ES-I3 (cell line): Measurements from ENCODE around the gene GBF1.
A peak's percentile ranks its signal among the peaks of the same experiment; 100 is the strongest.

Experiments
- H3K36me3 ChIP-seq: 2 replicates; pipeline ENCODE4 v1.6.1; 2013; ENCODE audit warnings: mild to moderate bottlenecking, low read length, control low read depth, moderate library complexity; ENCODE audit not compliant: insufficient read depth
- H3K4me1 ChIP-seq: 2 replicates; pipeline ENCODE4 v1.6.1; 2013; ENCODE audit warnings: mild to moderate bottlenecking, control low read depth, low read length; ENCODE audit not compliant: insufficient read depth
- H3K9ac ChIP-seq: 2 replicates; pipeline ENCODE4 v1.6.1; 2013; ENCODE audit warnings: low read depth, mild to moderate bottlenecking, low read length, moderate library complexity
- H3K9me3 ChIP-seq: 2 replicates; pipeline ENCODE4 v1.6.1; 2013; ENCODE audit warnings: mild to moderate bottlenecking, low read length, moderate library complexity; ENCODE audit not compliant: control insufficient read depth, insufficient read depth

The GBF1 gene

DNA sequence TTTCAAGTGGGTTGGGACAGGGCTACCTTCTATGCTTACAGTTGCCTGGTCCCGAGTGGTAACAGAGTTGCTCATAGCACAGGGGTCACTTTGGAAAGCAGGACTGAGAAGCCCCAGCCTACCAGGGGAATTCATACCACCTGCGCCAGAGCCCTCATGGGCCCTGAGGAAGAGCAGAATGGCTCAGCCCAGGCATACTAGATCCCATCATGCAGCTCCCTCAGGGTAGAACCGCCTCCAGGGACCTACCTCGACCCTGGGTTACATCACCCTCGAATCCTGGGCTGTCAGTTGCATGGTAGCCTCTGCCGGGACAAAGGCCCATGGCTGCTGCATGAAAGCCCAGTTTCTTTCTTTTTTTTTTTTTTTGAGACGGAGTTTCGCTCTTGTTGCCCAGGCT is 184.1 kb downstream of the GBF1 start:
- Histone ChIP-seq H3K9ac (no peak overlapping the region), H3K4me1 (peaks cover 15% of the 10 kb centered on the region), H3K9me3 (no peaks in the 10 kb centered on the region), H3K36me3 (peaks cover 1% of the 10 kb centered on the region; the same call in 1 of the 2 replicates)

DNA sequence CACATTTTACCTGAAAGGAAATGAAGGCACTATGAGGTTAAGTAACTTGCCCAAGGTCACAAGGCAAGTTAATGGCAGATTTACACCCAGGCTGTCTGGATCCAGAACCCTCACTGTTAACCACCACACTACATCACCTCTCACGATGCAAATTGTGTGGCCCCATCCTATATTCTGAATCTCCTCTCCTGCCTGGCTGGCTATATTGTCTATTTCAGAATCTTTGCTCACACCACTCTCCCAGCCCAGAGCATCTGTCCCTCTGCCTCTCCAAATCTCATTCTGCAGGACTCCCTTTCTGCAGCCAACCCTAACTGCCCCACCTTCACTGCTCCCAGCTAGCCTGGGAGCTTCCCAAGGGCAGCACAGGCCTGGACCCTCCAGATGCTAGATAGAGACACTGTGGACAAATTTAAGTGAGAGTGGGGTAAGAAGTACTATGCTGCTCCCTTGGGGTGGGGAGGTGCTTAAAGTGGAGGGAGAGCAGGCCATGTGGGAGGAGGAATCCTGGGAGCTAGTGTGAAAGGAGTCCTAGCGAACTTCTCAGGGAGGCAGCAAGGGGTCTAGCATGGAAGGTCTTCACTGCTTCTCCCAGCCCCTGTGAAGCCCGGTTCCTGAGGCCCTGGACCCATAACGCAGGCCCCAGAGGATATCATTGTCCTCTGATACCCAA is 186.3 kb downstream of the GBF1 start:
- peak overlapping the region; percentile 88 for H3K9ac ChIP-seq
- peaks cover 24% of the 10 kb centered on the region for H3K4me1 ChIP-seq
- H3K9me3 ChIP-seq: no peaks in the 10 kb centered on the region

More for the DNA sequence above, 186.3 kb downstream of the GBF1 start:
- no peaks in the 10 kb centered on the region for H3K36me3 ChIP-seq
